ENCODE measurements around the gene PACRG.

PACRG gene

GRCh38 chr6:163250116-163250515 lies 522.3 kb downstream of the PACRG start:
- no peaks in the 10 kb centered on the region for H3K27me3 ChIP-seq
- no peak for TF ChIP-seq CTCF (IDR thresholded peaks at IDR 0.05)
- H3K36me3 ChIP-seq, result no peaks in the 10 kb centered on the region
- peak overlapping the region; percentile 16 for H3K27ac ChIP-seq
- no peaks in the 10 kb centered on the region for H3K9me3 ChIP-seq
- no peak overlapping the region for H3K4me3 ChIP-seq (ENCODE audit: low read depth in 1 of 2, low read length in 1 of 2)
- peaks cover 10 to 23% of the 10 kb centered on the region in 2 experiments for H3K4me1 ChIP-seq (ENCODE audit: control insufficient read depth in 1 of 2, insufficient read depth in 1 of 2, low read depth in 1 of 2, low read length in 1 of 2)

GRCh38 chr6:163252061-163252591 lies 524.4 kb downstream of the PACRG start:
- H3K4me1 ChIP-seq (ENCODE audit: control insufficient read depth in 1 of 2, insufficient read depth in 1 of 2, low read depth in 1 of 2, low read length in 1 of 2), result peaks cover 10 to 23% of the 10 kb centered on the region in 2 experiments
- no peaks in the 10 kb centered on the region for H3K9me3 ChIP-seq
- no peak overlapping the region for H3K27ac ChIP-seq
- no peak overlapping the region for H3K4me3 ChIP-seq (ENCODE audit: low read depth in 1 of 2, low read length in 1 of 2)
- no peaks in the 10 kb centered on the region for H3K27me3 ChIP-seq
- H3K36me3 ChIP-seq, result no peaks in the 10 kb centered on the region
- no peak for TF ChIP-seq CTCF (IDR thresholded peaks at IDR 0.05)

GRCh38 chr6:163253556-163254213 lies 525.9 kb downstream of the PACRG start:
- no peaks in the 10 kb centered on the region for H3K27me3 ChIP-seq
- no peak overlapping the region for H3K4me3 ChIP-seq (ENCODE audit: low read depth in 1 of 2, low read length in 1 of 2)
- TF ChIP-seq CTCF (IDR thresholded peaks at IDR 0.05), result no peak
- no peak overlapping the region for H3K27ac ChIP-seq
- no peaks in the 10 kb centered on the region for H3K36me3 ChIP-seq
- peaks cover 10 to 23% of the 10 kb centered on the region in 2 experiments for H3K4me1 ChIP-seq (ENCODE audit: control insufficient read depth in 1 of 2, insufficient read depth in 1 of 2, low read depth in 1 of 2, low read length in 1 of 2)
- no peaks in the 10 kb centered on the region for H3K9me3 ChIP-seq

GRCh38 chr6:163254341-163254835 lies 526.6 kb downstream of the PACRG start:
- no peak for TF ChIP-seq CTCF (IDR thresholded peaks at IDR 0.05)
- H3K27me3 ChIP-seq, result no peaks in the 10 kb centered on the region
- no peak overlapping the region for H3K4me3 ChIP-seq (ENCODE audit: low read depth in 1 of 2, low read length in 1 of 2)
- H3K27ac ChIP-seq, result no peak overlapping the region
- H3K4me1 ChIP-seq (ENCODE audit: control insufficient read depth in 1 of 2, insufficient read depth in 1 of 2, low read depth in 1 of 2, low read length in 1 of 2), result peaks cover 9 to 20% of the 10 kb centered on the region in 2 experiments
- H3K36me3 ChIP-seq, result no peaks in the 10 kb centered on the region
- H3K9me3 ChIP-seq, result no peaks in the 10 kb centered on the region

GRCh38 chr6:163255265-163255664 lies 527.5 kb downstream of the PACRG start:
- no peaks in the 10 kb centered on the region for H3K9me3 ChIP-seq
- H3K27ac ChIP-seq, result no peak overlapping the region
- H3K36me3 ChIP-seq, result no peaks in the 10 kb centered on the region
- H3K4me1 ChIP-seq (ENCODE audit: control insufficient read depth in 1 of 2, insufficient read depth in 1 of 2, low read depth in 1 of 2, low read length in 1 of 2), result peaks cover 2 to 11% of the 10 kb centered on the region in 2 experiments
- H3K4me3 ChIP-seq (ENCODE audit: low read depth in 1 of 2, low read length in 1 of 2), result no peak overlapping the region
- no peak for TF ChIP-seq CTCF (IDR thresholded peaks at IDR 0.05)
- H3K27me3 ChIP-seq, result peaks cover 4% of the 10 kb centered on the region

Measured in neutrophil (primary cell).